MV-4-11 (cell line): ENCODE measurements around the gene WHRN.

Experiments used
- DNase-seq: peaks from one replicate; lab custom pipeline; 2025; lab: John Stamatoyannopoulos, UW

The WHRN gene

GRCh38 chr9:114378883-114379282, 126.4 kb downstream of the WHRN start:
- DNase-seq: no peak

DNA sequence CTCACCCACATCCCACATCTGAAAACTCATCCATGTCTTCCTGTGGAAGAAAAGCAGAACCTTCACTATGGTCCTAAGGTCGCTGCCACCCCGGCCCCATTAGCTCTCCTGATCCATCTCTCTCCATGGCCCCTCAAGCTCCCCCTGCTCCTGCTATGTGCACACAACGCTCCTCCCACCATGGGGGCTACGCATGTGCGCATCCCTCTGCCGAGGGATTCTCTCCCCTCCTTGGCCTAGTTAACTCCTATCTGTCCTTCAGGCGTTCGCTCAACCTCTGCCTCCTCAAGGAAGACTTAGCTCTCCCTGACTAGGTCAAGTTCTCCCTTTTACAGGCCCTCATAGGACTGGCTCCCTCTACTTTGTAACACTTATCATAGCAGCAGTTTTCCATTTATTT, 127.3 kb downstream of the WHRN start:
- no peak for DNase-seq

DNA sequence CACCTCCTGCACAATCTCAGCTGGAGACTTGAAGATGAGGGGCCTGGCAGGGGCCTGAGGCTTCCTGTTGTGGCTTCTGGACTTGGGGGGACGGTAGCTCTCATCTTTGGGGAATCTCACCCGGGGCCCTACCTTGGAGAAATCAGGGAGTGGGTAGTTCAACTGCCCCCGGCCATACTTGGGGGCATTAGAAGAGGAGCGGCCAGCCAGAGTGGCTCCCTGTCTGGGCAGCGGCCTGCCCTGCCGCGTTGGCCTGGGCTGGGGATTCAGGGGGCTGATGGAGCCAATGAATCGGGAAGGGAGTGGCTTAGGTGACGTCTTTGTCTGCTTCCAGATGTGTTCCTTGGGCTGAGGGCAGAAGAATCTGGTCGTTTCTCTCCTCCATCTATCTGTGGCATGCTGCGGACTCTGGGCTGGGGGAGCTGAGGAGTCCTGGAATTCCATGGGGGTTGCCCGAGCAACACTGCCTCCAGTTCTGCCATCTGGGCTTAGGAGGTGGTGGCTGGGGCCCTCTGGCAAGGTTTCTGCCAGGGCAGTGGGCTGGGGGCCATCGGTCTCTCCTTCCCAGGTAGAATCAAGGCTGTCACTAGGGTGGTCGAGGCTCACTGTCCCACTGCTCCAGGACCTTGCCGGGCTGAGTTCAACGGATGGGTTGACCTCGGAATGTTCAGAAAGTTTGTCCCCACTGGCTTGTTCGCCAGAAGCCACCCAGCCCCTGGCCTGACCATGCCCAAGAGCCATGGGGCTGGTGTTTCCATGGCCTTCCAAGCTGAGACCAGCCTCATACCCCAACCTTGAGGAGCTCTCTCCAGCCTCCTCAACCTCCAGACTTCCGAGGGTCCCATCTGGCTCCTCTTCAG, 128.5 kb downstream of the WHRN start:
- no peak for DNase-seq

DNA sequence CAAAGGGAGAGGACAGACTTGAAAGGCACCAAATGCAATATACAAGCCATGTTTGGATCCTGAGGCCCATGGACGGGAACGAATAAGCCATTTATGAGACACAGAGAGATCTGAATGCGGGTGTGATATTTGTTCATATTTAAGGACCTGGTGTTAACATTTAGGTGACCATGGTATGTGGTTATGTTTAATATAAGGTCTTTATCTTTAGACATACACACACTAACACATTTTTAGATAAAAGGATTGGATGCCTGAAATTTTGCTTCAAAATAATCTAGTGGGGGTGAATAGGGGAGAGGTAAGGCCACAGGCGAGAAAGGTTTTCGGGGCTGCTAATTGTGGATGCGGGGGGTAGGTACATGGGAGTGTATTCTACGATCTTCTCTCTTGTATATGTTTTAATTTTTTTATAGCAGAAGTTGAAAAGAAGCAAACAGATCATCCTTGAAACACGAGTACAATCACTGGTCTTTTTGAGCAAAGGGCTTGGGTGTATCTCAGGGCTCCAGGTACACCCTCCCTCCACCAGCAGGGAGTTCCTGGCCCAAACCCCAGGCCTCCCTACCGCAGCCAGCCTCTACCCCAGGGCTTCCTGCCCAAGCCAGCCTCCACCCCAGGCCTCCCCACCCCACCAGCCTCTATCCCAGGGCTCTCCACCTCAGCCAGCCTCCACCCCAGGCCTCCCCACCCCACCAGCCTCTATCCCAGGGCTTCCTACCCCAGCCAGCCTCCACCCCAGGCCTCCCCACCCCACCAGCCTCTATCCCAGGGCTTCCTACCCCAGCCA, 129.7 kb downstream of the WHRN start:
- DNase-seq: no peak

- DNase-seq: no peak
Observed at GRCh38 chr9:114374936-114375335, 130.3 kb downstream of the WHRN start.

DNA sequence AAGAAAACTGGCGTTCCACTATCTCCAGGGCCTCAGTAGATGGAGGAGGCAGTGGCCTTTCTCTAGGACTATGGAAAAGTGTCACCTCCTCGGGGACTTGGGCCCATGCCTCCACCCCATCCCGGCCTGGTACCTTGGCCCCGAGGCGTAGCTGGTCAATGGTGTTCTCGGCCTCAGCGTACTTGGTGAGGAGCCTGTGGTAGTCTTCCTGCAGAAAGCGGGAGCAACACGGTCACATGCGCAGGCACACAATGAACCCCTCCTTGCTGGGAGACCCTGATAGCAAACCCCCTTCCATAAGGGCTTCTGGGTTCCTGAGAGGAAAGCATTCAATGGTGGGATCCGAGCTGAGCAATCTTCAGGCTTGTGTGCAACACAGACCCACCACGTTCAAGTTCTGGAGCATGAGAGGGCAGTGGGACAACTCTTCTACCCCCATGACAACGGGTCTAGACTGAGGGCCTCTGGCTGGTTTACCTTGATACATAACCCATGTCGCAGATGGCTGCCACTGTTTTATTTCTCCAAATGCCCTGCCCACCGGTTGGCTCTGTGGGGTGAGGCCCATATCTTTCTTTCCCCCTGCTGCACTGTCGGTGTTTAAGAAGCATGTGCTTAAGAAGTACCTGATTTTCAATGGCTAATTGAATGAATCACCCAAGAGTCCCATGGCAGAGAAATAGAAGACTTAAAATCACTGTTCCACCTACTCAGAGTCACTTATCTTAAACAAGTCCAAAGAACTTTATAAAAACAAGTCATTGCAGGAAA, 131.1 kb downstream of the WHRN start:
- DNase-seq: no peak

GRCh38 chr9:114372921-114373448, 132.3 kb downstream of the WHRN start:
- DNase-seq: peak; percentile 98

- peak; percentile 50 for DNase-seq
Observed at GRCh38 chr9:114371973-114372917, 133.0 kb downstream of the WHRN start.

GRCh38 chr9:114371343-114371944, 133.8 kb downstream of the WHRN start:
- DNase-seq: no peak

DNA sequence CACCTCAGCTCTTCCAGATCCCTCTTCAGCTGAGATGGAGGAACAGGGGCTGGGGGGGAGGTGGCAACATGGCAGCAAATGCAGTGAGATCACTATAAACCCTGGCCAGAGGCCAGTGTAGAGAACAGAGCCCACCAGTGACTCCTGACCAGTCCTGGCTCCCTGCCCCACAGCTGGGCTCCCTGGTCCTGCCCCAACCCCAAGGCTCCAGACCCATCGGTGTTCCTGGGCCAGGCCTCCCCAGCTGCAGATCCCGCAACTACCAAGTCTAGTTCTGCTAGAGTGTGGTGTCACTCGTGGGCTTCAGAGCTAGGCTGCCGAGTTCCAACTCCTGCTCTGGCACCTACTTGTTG, 134.3 kb downstream of the WHRN start:
- no peak for DNase-seq

GRCh38 chr9:114370251-114370967, 134.9 kb downstream of the WHRN start:
- no peak for DNase-seq

- DNase-seq: no peak
Observed at GRCh38 chr9:114369216-114370130, 135.8 kb downstream of the WHRN start.

- DNase-seq: no peak
Observed at GRCh38 chr9:114367772-114368569, 137.3 kb downstream of the WHRN start.

DNA sequence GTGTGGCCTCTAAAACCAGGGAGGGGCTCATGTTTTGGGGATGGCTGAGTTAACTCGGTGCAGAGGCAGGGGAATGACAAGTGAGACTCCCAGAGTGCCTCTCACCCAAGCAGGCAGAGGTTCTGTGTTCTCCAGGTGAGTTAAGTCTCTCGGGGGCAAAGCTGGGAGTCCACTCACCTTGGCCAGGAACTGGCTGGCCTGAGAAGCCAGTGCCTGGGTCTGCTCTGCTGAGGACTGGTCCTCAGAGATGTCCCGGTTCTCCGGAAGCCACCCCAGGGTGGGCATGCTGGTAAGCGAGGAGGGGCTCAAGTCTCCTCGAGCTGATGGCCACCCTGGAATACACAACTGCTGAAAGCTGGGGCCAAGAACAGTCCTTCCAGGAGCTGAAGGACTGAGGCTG, 137.9 kb downstream of the WHRN start:
- DNase-seq: no peak

- peak; percentile 93 for DNase-seq
Observed at GRCh38 chr9:114366334-114367128, 138.7 kb downstream of the WHRN start.

DNA sequence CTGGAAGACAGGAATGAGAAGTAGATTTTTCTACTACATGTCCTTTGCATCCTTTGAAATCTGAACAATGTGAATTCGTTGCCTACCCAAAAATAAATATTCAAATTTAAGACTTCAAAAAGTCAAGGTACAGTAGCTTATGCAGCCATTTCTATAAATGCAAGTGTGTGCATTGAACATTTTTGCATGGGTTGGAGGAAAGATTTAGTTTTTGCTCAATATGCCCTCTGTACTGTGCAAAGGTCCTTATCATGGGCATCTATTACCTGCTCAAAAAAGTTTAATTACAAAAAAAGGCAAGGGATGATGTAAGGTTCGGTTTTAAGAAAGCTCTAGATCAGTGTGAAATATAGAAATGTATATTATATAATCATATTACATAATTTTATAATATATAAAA, 140.1 kb downstream of the WHRN start:
- no peak for DNase-seq
